Ovary (tissue), 9 donors: ENCODE data around the gene ZNF319. TPM values are rescaled to one million over a fixed set of nuclear protein-coding genes. Genes with fewer than 3 reads are reported as not detected.

Experiments used
- DNase-seq, 5 donors: peaks; one replicate each; pipeline ENCODE4 v3.0.0-alpha.2; 2019 to 2020
- H3K27ac ChIP-seq, 2 donors: fragments of 200-600 bp; one replicate each; pipeline versions ENCODE4 v1.5.1 to v1.8.0; 2019 to 2022
- H3K27me3 ChIP-seq: fragments of 200-600 bp; one replicate; pipeline ENCODE4 v1.8.0; 2022
- H3K36me3 ChIP-seq: fragments of 200-600 bp; sonication (generic); one replicate; pipeline ENCODE4 v1.5.1; 2019
- H3K4me1 ChIP-seq: one replicate; pipeline ENCODE4 v1.8.1; 2013; ENCODE audit warnings: mild to moderate bottlenecking, moderate library complexity; ENCODE audit not compliant: insufficient read depth
- H3K4me3 ChIP-seq: fragments of 200-600 bp; sonication (generic); one replicate; pipeline ENCODE4 v1.5.1; 2017
- H3K9me3 ChIP-seq, 2 donors: fragments of 200-600 bp in 1 of 2; sonication (generic) in 1 of 2; one replicate each; pipeline versions ENCODE4 v1.5.1 to v1.8.1; 2013 to 2019; ENCODE audit warnings: mild to moderate bottlenecking in 1 of 2, moderate library complexity in 1 of 2
- EP300 ChIP-seq: sonication (generic); formaldehyde crosslinking; IDR thresholded peaks from one replicate; pipeline ENCODE4 v1.6.1; 2017; ENCODE audit warnings: antibody characterized with exemption
- POLR2A ChIP-seq: fragments of 450-650 bp; IDR thresholded peaks from one replicate; pipeline ENCODE4 v1.6.1; 2017; ENCODE audit warnings: antibody characterized with exemption, mild to moderate bottlenecking, moderate library complexity
- WGBS, 3 donors: extraction: QIAGEN DNeasy Blood & Tissue Kit in 1 of 3; methylation state at CpG; one replicate each; pipeline versions ENCODE4 v1.1.5 to v1.1.7; 2013 to 2017; 5-methylcytosine and 5-hydroxymethylcytosine counted together
- intact Hi-C, 4 donors: fragments of 100-400 bp; cut with DNase I; formaldehyde crosslinking; loops; one replicate each; pipeline versions ENCODE4 v1.11.0 to v1.15.1; 2022 to 2023
- polyA plus RNA-seq, 2 donors: library from polyadenylated mRNA; stranded (reverse); fragments of 200-250 nt in 1 of 2; fragments of 350-450 nt in 1 of 2; fragmentation: Illumina TruSeq in 1 of 2; extraction: RNeasy Lipid Tissue Mini Kit (QIAGEN cat#74804) in 1 of 2; gene quantifications; one replicate each; pipeline ENCODE4 v1.2.3, GENCODE V29; 2013 to 2014
- total RNA-seq, 7 donors: library from RNA; depleted of rRNA in 2 of 7; stranded (reverse); fragments of >200 nt in 2 of 7; fragmentation: NEBNext Ultra II Directional in 3 of 7; extraction: Animal tissue kit (Norgen Biotek cat#: 25700) in 3 of 7; gene quantifications; one replicate each; pipeline versions ENCODE4 v1.1.0 to v1.2.4, GENCODE V29; 2016 to 2023
- TF ChIP-seq, protein P1 (sequence below), 3 donors: fragments of 450-650 bp in 2 of 3; fragments of 200-600 bp in 1 of 3; IDR thresholded peaks; one replicate each; pipeline versions ENCODE4 v1.5.1 to v1.8.0; 2016 to 2022; ENCODE audit warnings: antibody characterized with exemption in 3 of 3, mild to moderate bottlenecking in 1 of 3
- donor health status: DM: no; HTN: no; CAD: no; lungs with moderate emphysema.
- donor health status: DM: no; HTN: no; CAD: no.
- donor health status: Bipolar disorder and iron deficiency.
- donor health status: DM: yes; HTN: yes; CAD: no.
- donor health status: DM: no; HTN: no; CAD: no.
- donor health status: DM: yes; HTN: yes; CAD: no.

ZNF319 gene
- total and polyA plus RNA-seq, 9 donors = 5.6 to 17.8 (median 12.9) TPM

GRCh38 chr16:58020628-58021521 is 20.4 kb upstream of the ZNF319 start:
- 41 to 44% (median 43%) methylated on average over 8 of the region's 8 CpGs for WGBS, 3 donors
- H3K27me3 ChIP-seq = no peaks in the 10 kb centered on the region
- peaks cover 6% of the 10 kb centered on the region for H3K4me1 ChIP-seq
- no peaks in the 10 kb centered on the region for H3K9me3 ChIP-seq
- no peak overlapping the region for H3K4me3 ChIP-seq
- no peaks in the 10 kb centered on the region for H3K36me3 ChIP-seq
- intact Hi-C loops = loop anchor here (5.0 to 10.0 kb wide), 4 partner anchors 101 to 474 kb away; partner anchors contain the start of genes CSNK2A2 (in 2 of the 4) and CFAP20 (in 1 of the 4)
- TF ChIP-seq POLR2A (no peak), EP300 (no peak)
- TF ChIP-seq, protein P1, sequence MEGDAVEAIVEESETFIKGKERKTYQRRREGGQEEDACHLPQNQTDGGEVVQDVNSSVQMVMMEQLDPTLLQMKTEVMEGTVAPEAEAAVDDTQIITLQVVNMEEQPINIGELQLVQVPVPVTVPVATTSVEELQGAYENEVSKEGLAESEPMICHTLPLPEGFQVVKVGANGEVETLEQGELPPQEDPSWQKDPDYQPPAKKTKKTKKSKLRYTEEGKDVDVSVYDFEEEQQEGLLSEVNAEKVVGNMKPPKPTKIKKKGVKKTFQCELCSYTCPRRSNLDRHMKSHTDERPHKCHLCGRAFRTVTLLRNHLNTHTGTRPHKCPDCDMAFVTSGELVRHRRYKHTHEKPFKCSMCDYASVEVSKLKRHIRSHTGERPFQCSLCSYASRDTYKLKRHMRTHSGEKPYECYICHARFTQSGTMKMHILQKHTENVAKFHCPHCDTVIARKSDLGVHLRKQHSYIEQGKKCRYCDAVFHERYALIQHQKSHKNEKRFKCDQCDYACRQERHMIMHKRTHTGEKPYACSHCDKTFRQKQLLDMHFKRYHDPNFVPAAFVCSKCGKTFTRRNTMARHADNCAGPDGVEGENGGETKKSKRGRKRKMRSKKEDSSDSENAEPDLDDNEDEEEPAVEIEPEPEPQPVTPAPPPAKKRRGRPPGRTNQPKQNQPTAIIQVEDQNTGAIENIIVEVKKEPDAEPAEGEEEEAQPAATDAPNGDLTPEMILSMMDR (IDR thresholded peaks at IDR 0.05) = peak; percentile 48 to 65 (median 58)
- peak; percentile 63 to 80 (median 71) for DNase-seq
- H3K27ac ChIP-seq = no peak overlapping the region

DNA sequence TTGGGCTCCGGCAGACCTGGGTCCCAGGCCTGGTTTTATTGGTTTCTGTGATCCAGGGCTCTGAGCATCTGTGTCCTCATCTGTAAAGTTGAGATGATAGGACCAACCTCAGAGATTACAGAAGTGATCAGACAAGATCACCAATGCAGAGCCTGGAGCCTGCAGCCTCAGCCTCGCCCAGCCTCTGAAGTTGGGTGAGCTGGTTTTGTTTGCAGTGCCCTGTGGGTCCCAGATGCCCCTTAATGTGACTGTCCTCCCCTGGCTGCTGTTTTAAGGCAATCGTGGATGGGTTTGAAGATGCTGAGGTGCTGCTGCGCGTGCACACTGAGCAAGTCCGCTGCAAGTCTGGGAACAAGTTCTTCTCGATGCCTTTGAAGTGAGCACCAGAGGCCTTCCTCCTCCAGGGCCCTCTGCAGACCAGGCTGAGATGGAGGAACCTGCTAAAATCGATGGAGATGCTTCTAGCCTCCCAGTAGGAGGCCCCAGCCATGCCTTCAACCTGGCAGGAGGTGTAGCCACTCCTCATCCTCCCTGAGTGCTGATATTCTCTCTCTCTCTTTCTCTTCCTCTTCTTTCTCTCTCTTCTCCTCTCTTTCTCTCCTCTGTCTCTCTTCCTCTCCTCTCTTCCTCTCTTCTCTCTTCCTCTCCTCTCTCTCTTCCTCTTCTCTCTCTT is 19.5 kb upstream of the ZNF319 start:
- intact Hi-C loops = loop anchor here (5.0 to 10.0 kb wide), 4 partner anchors 102 to 475 kb away; partner anchors contain the start of genes CSNK2A2 (in 2 of the 4) and CFAP20 (in 1 of the 4)
- H3K36me3 ChIP-seq = no peaks in the 10 kb centered on the region
- no peaks in the 10 kb centered on the region for H3K9me3 ChIP-seq
- H3K4me1 ChIP-seq = peaks cover 4% of the 10 kb centered on the region
- TF ChIP-seq EP300 (no peak), POLR2A (no peak)
- TF ChIP-seq, protein P1 (IDR thresholded peaks at IDR 0.05) = no peak
- H3K27ac ChIP-seq = no peak overlapping the region
- WGBS, 3 donors = 80 to 83% (median 83%) methylated on average over 8 of the region's 8 CpGs
- no peak for DNase-seq
- no peaks in the 10 kb centered on the region for H3K27me3 ChIP-seq
- H3K4me3 ChIP-seq = no peak overlapping the region

DNA sequence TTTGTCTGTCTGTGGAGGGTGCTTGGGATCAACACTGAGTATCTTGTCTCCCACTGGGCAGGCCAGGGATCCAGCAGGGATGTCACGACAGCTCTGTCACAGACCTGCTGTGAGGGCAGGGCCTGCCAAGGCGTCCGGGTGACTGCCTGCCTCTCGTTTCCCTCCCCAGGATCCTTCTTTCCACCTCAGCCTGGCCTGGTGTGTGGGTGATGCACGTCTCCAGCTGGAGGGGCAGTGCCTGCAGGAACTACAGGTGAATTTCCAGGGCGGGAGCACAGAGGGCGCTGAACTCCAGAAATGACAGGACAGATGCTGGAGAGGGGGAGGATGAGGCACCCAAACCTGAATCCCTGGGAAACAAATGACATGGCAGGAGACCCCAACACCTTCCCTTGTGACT is 18.3 kb upstream of the ZNF319 start:
- Histone ChIP-seq H3K36me3 (no peaks in the 10 kb centered on the region), H3K9me3 (no peaks in the 10 kb centered on the region), H3K4me3 (no peak overlapping the region), H3K27me3 (no peaks in the 10 kb centered on the region), H3K4me1 (peaks cover 2% of the 10 kb centered on the region), H3K27ac (no peak overlapping the region)
- no peak for DNase-seq
- intact Hi-C loops = no loop called here
- 84 to 87% (median 85%) methylated on average over 7 of the region's 7 CpGs for whole genome bisulfite sequencing, 3 donors
- TF ChIP-seq POLR2A = no peak

DNA sequence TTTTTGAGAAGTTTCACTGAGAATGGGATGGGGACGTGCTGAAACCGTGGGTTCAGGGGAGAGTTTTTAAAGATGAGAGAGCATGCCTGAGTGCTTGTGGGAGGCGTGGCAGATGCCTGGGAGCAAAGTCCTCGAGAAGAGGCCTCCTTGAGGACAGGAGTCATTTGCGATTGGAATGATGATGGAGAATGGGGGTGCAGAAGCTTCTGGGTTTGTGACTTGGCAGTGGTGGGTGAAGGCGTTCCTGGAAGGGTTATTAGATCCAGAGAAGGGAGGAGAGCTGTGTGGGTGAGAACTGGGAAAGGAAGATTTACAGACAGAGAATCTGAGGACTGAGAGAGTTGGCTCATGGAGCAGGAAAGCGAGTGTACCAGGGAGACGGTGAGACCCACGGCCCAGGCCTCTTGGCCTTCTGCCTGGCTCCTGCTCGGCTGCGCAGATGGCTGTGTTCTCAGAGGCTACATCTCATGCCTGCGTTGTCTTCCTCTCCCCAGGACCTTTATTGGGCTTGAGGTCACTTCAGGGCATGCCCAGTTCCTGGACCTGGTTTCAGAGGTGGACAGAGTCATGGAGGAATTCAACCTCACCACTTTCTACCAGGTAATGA is 16.5 kb upstream of the ZNF319 start:
- Histone ChIP-seq H3K27ac (no peak overlapping the region), H3K27me3 (no peaks in the 10 kb centered on the region), H3K36me3 (no peaks in the 10 kb centered on the region), H3K4me1 (no peaks in the 10 kb centered on the region), H3K9me3 (no peaks in the 10 kb centered on the region), H3K4me3 (no peak overlapping the region)
- 55 to 67% (median 59%) methylated on average over 12 of the region's 12 CpGs for WGBS, 3 donors
- no peak for DNase-seq
- TF ChIP-seq, protein P1 (IDR thresholded peaks at IDR 0.05) = no peak
- TF ChIP-seq POLR2A (no peak), EP300 (no peak)
- intact Hi-C loops = no loop called here
